ENCODE results near the gene PTGIR.
A peak's percentile ranks its signal among the peaks of the same experiment; 100 is the strongest.

DNA sequence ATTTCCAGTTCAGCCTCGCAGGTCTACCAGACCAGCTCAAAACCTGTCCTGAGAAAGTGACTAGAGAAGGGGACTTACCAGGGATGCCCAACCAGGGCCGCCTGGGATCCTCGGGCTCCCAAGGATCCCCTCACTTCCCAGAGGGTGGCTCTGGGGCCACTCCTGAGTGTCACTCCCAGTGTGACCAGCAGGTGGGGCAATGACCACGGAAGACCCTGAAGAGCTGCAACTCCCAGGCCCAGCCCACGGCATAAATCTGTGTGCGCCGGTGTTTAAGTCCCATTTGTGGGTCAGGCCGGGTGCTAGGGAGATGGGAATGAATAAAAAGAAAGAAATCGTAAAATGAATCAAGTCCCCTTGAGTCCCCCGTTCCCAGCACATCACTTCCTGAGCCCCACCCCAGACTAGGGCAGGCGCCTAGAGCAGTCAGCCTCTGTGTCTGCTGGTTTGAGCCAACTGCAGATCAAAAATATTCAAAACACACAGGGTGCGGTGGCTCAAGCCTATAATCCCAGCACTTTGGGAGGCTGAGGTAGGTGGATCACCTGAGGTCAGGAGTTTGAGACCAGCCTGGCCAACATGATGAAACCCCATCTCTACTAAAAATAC, 10.7 kb downstream of the PTGIR start:
- TF ChIP-seq CBFB (CRISPR knock-in tag; IDR thresholded peaks at IDR 0.05; ENCODE audit: low read depth) = no peak
- TF ChIP-seq, protein P1, sequence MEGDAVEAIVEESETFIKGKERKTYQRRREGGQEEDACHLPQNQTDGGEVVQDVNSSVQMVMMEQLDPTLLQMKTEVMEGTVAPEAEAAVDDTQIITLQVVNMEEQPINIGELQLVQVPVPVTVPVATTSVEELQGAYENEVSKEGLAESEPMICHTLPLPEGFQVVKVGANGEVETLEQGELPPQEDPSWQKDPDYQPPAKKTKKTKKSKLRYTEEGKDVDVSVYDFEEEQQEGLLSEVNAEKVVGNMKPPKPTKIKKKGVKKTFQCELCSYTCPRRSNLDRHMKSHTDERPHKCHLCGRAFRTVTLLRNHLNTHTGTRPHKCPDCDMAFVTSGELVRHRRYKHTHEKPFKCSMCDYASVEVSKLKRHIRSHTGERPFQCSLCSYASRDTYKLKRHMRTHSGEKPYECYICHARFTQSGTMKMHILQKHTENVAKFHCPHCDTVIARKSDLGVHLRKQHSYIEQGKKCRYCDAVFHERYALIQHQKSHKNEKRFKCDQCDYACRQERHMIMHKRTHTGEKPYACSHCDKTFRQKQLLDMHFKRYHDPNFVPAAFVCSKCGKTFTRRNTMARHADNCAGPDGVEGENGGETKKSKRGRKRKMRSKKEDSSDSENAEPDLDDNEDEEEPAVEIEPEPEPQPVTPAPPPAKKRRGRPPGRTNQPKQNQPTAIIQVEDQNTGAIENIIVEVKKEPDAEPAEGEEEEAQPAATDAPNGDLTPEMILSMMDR (IDR thresholded peaks at IDR 0.05) = peak; percentile 88
- TF ChIP-seq ESRRA (CRISPR knock-in tag; IDR thresholded peaks at IDR 0.05; ENCODE audit: borderline replicate concordance) = no peak
- TF ChIP-seq, protein P2, sequence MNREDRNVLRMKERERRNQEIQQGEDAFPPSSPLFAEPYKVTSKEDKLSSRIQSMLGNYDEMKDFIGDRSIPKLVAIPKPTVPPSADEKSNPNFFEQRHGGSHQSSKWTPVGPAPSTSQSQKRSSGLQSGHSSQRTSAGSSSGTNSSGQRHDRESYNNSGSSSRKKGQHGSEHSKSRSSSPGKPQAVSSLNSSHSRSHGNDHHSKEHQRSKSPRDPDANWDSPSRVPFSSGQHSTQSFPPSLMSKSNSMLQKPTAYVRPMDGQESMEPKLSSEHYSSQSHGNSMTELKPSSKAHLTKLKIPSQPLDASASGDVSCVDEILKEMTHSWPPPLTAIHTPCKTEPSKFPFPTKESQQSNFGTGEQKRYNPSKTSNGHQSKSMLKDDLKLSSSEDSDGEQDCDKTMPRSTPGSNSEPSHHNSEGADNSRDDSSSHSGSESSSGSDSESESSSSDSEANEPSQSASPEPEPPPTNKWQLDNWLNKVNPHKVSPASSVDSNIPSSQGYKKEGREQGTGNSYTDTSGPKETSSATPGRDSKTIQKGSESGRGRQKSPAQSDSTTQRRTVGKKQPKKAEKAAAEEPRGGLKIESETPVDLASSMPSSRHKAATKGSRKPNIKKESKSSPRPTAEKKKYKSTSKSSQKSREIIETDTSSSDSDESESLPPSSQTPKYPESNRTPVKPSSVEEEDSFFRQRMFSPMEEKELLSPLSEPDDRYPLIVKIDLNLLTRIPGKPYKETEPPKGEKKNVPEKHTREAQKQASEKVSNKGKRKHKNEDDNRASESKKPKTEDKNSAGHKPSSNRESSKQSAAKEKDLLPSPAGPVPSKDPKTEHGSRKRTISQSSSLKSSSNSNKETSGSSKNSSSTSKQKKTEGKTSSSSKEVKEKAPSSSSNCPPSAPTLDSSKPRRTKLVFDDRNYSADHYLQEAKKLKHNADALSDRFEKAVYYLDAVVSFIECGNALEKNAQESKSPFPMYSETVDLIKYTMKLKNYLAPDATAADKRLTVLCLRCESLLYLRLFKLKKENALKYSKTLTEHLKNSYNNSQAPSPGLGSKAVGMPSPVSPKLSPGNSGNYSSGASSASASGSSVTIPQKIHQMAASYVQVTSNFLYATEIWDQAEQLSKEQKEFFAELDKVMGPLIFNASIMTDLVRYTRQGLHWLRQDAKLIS (CRISPR knock-in tag; IDR thresholded peaks at IDR 0.05; ENCODE audit: borderline replicate concordance) = no peak
- TF ChIP-seq, protein P3, sequence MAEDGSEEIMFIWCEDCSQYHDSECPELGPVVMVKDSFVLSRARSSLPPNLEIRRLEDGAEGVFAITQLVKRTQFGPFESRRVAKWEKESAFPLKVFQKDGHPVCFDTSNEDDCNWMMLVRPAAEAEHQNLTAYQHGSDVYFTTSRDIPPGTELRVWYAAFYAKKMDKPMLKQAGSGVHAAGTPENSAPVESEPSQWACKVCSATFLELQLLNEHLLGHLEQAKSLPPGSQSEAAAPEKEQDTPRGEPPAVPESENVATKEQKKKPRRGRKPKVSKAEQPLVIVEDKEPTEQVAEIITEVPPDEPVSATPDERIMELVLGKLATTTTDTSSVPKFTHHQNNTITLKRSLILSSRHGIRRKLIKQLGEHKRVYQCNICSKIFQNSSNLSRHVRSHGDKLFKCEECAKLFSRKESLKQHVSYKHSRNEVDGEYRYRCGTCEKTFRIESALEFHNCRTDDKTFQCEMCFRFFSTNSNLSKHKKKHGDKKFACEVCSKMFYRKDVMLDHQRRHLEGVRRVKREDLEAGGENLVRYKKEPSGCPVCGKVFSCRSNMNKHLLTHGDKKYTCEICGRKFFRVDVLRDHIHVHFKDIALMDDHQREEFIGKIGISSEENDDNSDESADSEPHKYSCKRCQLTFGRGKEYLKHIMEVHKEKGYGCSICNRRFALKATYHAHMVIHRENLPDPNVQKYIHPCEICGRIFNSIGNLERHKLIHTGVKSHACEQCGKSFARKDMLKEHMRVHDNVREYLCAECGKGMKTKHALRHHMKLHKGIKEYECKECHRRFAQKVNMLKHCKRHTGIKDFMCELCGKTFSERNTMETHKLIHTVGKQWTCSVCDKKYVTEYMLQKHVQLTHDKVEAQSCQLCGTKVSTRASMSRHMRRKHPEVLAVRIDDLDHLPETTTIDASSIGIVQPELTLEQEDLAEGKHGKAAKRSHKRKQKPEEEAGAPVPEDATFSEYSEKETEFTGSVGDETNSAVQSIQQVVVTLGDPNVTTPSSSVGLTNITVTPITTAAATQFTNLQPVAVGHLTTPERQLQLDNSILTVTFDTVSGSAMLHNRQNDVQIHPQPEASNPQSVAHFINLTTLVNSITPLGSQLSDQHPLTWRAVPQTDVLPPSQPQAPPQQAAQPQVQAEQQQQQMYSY (CRISPR knock-in tag; IDR thresholded peaks at IDR 0.05) = no peak
- TF ChIP-seq, protein P4, sequence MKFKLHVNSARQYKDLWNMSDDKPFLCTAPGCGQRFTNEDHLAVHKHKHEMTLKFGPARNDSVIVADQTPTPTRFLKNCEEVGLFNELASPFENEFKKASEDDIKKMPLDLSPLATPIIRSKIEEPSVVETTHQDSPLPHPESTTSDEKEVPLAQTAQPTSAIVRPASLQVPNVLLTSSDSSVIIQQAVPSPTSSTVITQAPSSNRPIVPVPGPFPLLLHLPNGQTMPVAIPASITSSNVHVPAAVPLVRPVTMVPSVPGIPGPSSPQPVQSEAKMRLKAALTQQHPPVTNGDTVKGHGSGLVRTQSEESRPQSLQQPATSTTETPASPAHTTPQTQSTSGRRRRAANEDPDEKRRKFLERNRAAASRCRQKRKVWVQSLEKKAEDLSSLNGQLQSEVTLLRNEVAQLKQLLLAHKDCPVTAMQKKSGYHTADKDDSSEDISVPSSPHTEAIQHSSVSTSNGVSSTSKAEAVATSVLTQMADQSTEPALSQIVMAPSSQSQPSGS (CRISPR knock-in tag; IDR thresholded peaks at IDR 0.05; ENCODE audit: borderline replicate concordance, low read depth) = no peak
- TF ChIP-seq ZNF121 (CRISPR knock-in tag; IDR thresholded peaks at IDR 0.05) = no peak
- TF ChIP-seq, protein P5, sequence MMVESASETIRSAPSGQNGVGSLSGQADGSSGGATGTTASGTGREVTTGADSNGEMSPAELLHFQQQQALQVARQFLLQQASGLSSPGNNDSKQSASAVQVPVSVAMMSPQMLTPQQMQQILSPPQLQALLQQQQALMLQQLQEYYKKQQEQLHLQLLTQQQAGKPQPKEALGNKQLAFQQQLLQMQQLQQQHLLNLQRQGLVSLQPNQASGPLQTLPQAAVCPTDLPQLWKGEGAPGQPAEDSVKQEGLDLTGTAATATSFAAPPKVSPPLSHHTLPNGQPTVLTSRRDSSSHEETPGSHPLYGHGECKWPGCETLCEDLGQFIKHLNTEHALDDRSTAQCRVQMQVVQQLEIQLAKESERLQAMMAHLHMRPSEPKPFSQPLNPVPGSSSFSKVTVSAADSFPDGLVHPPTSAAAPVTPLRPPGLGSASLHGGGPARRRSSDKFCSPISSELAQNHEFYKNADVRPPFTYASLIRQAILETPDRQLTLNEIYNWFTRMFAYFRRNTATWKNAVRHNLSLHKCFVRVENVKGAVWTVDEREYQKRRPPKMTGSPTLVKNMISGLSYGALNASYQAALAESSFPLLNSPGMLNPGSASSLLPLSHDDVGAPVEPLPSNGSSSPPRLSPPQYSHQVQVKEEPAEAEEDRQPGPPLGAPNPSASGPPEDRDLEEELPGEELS (CRISPR knock-in tag; IDR thresholded peaks at IDR 0.05) = no peak
- TF ChIP-seq ZBTB21 (CRISPR knock-in tag; IDR thresholded peaks at IDR 0.05; ENCODE audit: borderline replicate concordance) = no peak
- TF ChIP-seq, protein P6, sequence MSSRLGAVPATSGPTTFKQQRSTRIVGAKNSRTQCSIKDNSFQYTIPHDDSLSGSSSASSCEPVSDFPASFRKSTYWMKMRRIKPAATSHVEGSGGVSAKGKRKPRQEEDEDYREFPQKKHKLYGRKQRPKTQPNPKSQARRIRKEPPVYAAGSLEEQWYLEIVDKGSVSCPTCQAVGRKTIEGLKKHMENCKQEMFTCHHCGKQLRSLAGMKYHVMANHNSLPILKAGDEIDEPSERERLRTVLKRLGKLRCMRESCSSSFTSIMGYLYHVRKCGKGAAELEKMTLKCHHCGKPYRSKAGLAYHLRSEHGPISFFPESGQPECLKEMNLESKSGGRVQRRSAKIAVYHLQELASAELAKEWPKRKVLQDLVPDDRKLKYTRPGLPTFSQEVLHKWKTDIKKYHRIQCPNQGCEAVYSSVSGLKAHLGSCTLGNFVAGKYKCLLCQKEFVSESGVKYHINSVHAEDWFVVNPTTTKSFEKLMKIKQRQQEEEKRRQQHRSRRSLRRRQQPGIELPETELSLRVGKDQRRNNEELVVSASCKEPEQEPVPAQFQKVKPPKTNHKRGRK (CRISPR knock-in tag; IDR thresholded peaks at IDR 0.05; ENCODE audit: borderline replicate concordance) = no peak
- no peak for TF ChIP-seq NFE2L1 (CRISPR knock-in tag; IDR thresholded peaks at IDR 0.05)
- TF ChIP-seq FOXP1 (CRISPR knock-in tag; IDR thresholded peaks at IDR 0.05; ENCODE audit: borderline replicate concordance) = no peak
- TF ChIP-seq, protein P7, sequence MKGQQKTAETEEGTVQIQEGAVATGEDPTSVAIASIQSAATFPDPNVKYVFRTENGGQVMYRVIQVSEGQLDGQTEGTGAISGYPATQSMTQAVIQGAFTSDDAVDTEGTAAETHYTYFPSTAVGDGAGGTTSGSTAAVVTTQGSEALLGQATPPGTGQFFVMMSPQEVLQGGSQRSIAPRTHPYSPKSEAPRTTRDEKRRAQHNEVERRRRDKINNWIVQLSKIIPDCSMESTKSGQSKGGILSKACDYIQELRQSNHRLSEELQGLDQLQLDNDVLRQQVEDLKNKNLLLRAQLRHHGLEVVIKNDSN (CRISPR knock-in tag; IDR thresholded peaks at IDR 0.05) = no peak
